H1 (cell line): ENCODE measurements around the gene ATAD3B. TPM values are rescaled to one million over a fixed set of nuclear protein-coding genes. Genes with fewer than 3 reads are reported as not detected.

Experiments used
- CTCF ChIA-PET: fragments of 300-600 bp; sonication (Branson Sonifier 250); formaldehyde crosslinking; loops from one replicate; lab custom pipeline; 2021; ENCODE audit not compliant: partially characterized antibody; lab: Charles Lee
- POLR2A ChIA-PET: fragments of 300-600 bp; sonication (Branson Sonifier 250); formaldehyde crosslinking; loops from one replicate; lab custom pipeline; 2021; ENCODE audit warnings: inconsistent platforms; ENCODE audit not compliant: partially characterized antibody; lab: Charles Lee
- DNase-seq, 2 experiments: peaks; one replicate each; pipeline versions ENCODE4 v3.0.0 to v3.0.0-alpha.2; 2010 to 2022; ENCODE audit warnings: low spot score in 2 of 2, low read depth in 1 of 2, mixed read lengths in 1 of 2
- FAIRE-seq: peaks from 2 replicates; lab custom pipeline; 2011; peaks lifted over from hg19 to GRCh38; lab: Jason Lieb, UNC
- H2AFZ ChIP-seq: 2 replicates; pipeline ENCODE4 v1.8.1; 2012; ENCODE audit warnings: low read length, inconsistent platforms
- H2AK5ac ChIP-seq: 2 replicates; pipeline ENCODE4 v1.6.1; 2013; ENCODE audit warnings: low read depth, low read length
- H2BK120ac ChIP-seq: replicated peaks from 2 replicates; pipeline ENCODE3; 2013; ENCODE audit warnings: low read depth, low read length, inconsistent platforms
- H2BK12ac ChIP-seq: 2 replicates; pipeline ENCODE4 v1.6.1; 2013; ENCODE audit warnings: low read depth, low read length
- H2BK15ac ChIP-seq: 2 replicates; pipeline ENCODE4 v1.6.1; 2013; ENCODE audit warnings: low read length
- H2BK20ac ChIP-seq: 2 replicates; pipeline ENCODE4 v1.6.1; 2013; ENCODE audit warnings: low read length
- H2BK5ac ChIP-seq: 2 replicates; pipeline ENCODE4 v1.6.1; 2013; ENCODE audit warnings: low read depth, low read length
- H3K14ac ChIP-seq: 2 replicates; pipeline ENCODE4 v1.6.1; 2013; ENCODE audit warnings: inconsistent platforms; ENCODE audit not compliant: insufficient read length
- H3K18ac ChIP-seq: 2 replicates; pipeline ENCODE4 v1.6.1; 2013; ENCODE audit warnings: low read length; ENCODE audit errors: extremely low read depth
- H3K23ac ChIP-seq: 2 replicates; pipeline ENCODE4 v1.6.1; 2013; ENCODE audit warnings: inconsistent platforms; ENCODE audit not compliant: insufficient read length
- H3K23me2 ChIP-seq: 2 replicates; pipeline ENCODE4 v1.6.1; 2013; ENCODE audit warnings: low read depth, low read length
- H3K27ac ChIP-seq: 2 replicates; pipeline ENCODE4 v1.6.1; 2011; ENCODE audit warnings: low read depth, low read length, inconsistent platforms
- H3K27me3 ChIP-seq, 4 experiments: replicated peaks in 1 of 4; 1 replicate in 1 of 4; 2 replicates in 3 of 4; pipeline versions ENCODE4 v1.6.1 to v1.8.1; 2011 to 2013; ENCODE audit warnings: low read length in 3 of 4, mild to moderate bottlenecking in 3 of 4, inconsistent platforms in 2 of 4, mixed read lengths in 2 of 4, moderate library complexity in 1 of 4; ENCODE audit not compliant: control insufficient read depth in 3 of 4, insufficient read depth in 3 of 4; ENCODE audit errors: extremely low read depth in 1 of 4
- H3K36me3 ChIP-seq, 4 experiments: 2 replicates each; pipeline versions ENCODE4 v1.6.1 to v1.8.1; 2011 to 2013; ENCODE audit warnings: mild to moderate bottlenecking in 4 of 4, low read length in 3 of 4, moderate library complexity in 2 of 4, control low read depth in 1 of 4, inconsistent platforms in 1 of 4; ENCODE audit not compliant: insufficient read depth in 4 of 4, control insufficient read depth in 2 of 4
- H3K4ac ChIP-seq: replicated peaks from 2 replicates; pipeline ENCODE3; 2013; ENCODE audit warnings: low read length, low read depth, mixed read lengths, inconsistent platforms; ENCODE audit not compliant: insufficient read length
- H3K4me1 ChIP-seq, 4 experiments: replicated peaks in 1 of 4; 1 replicate in 1 of 4; 2 replicates in 3 of 4; pipeline versions ENCODE4 v1.6.1 to v1.8.1; 2011 to 2013; ENCODE audit warnings: low read length in 3 of 4, inconsistent platforms in 2 of 4, mixed read lengths in 1 of 4; ENCODE audit not compliant: insufficient read depth in 4 of 4, control insufficient read depth in 3 of 4
- H3K4me2 ChIP-seq, 2 experiments: 2 replicates each; pipeline versions ENCODE4 v1.6.1 to v1.8.1; 2011 to 2013; ENCODE audit warnings: low read depth in 2 of 2, low read length in 2 of 2, control low read depth in 1 of 2, inconsistent platforms in 1 of 2, mild to moderate bottlenecking in 1 of 2; ENCODE audit not compliant: insufficient read depth in 1 of 2
- H3K4me3 ChIP-seq, 4 experiments: fragments of 200-600, 300-600 bp in 1 of 4; sonication (generic), shearing (Covaris generic), sonication (Bioruptor Twin) in 1 of 4; 2 replicates each; pipeline versions ENCODE4 v1.5.1 to v1.8.1; 2011 to 2016; ENCODE audit warnings: low read length in 4 of 4, low read depth in 3 of 4, control low read depth in 2 of 4, inconsistent platforms in 2 of 4, mild to moderate bottlenecking in 2 of 4, mixed read lengths in 1 of 4, moderate library complexity in 1 of 4; ENCODE audit not compliant: insufficient read depth in 2 of 4; ENCODE audit errors: extremely low read depth in 1 of 4
- H3K56ac ChIP-seq: replicated peaks from 2 replicates; pipeline ENCODE3; 2013; ENCODE audit warnings: low read depth, mild to moderate bottlenecking, mixed read lengths, low read length, inconsistent platforms; ENCODE audit not compliant: insufficient read length
- H3K79me1 ChIP-seq: 2 replicates; pipeline ENCODE4 v1.6.1; 2013; ENCODE audit warnings: low read depth, low read length, control low read depth
- H3K79me2 ChIP-seq, 2 experiments: 2 replicates each; pipeline versions ENCODE4 v1.6.1 to v1.8.1; 2012 to 2013; ENCODE audit warnings: low read length in 2 of 2, mild to moderate bottlenecking in 2 of 2, inconsistent platforms in 1 of 2; ENCODE audit not compliant: insufficient read depth in 2 of 2, control insufficient read depth in 1 of 2
- H3K9ac ChIP-seq, 4 experiments: replicated peaks in 1 of 4; 1 replicate in 1 of 4; 2 replicates in 3 of 4; pipeline versions ENCODE4 v1.6.1 to v1.8.1; 2011 to 2013; ENCODE audit warnings: low read depth in 3 of 4, low read length in 3 of 4, control low read depth in 2 of 4, mild to moderate bottlenecking in 2 of 4, moderate library complexity in 2 of 4, inconsistent platforms in 1 of 4; ENCODE audit errors: extremely low read depth in 1 of 4
- H3K9me3 ChIP-seq, 2 experiments: 2 replicates each; pipeline versions ENCODE4 v1.6.1 to v1.8.1; 2012 to 2013; ENCODE audit warnings: mild to moderate bottlenecking in 2 of 2, moderate library complexity in 2 of 2, control low read depth in 1 of 2, inconsistent platforms in 1 of 2, low read depth in 1 of 2, low read length in 1 of 2, mixed read lengths in 1 of 2; ENCODE audit not compliant: insufficient read depth in 2 of 2
- H4K20me1 ChIP-seq, 2 experiments: replicated peaks in 1 of 2; 2 replicates each; pipeline versions ENCODE3 to v1.8.1; 2011 to 2013; ENCODE audit warnings: inconsistent platforms in 2 of 2, low read length in 2 of 2, mild to moderate bottlenecking in 1 of 2; ENCODE audit not compliant: insufficient read depth in 2 of 2, control insufficient read depth in 1 of 2
- H4K5ac ChIP-seq: 2 replicates; pipeline ENCODE4 v1.6.1; 2013; ENCODE audit warnings: low read length, low read depth, mixed read lengths, inconsistent platforms; ENCODE audit not compliant: insufficient read length
- H4K8ac ChIP-seq: 2 replicates; pipeline ENCODE4 v1.8.0; 2013; ENCODE audit warnings: mild to moderate bottlenecking, moderate library complexity, low read length, inconsistent platforms; ENCODE audit not compliant: insufficient read depth; ENCODE audit errors: extremely low read depth
- H4K91ac ChIP-seq: replicated peaks from 2 replicates; pipeline ENCODE3; 2013; ENCODE audit warnings: low read length, mixed read lengths, inconsistent platforms; ENCODE audit not compliant: insufficient read length
- FOSL1 ChIP-seq: IDR thresholded peaks from 2 replicates; pipeline ENCODE4 v1.6.1; 2011; ENCODE audit warnings: mild to moderate bottlenecking, low read depth, low read length, moderate library complexity; ENCODE audit not compliant: insufficient read depth
- POLR2A ChIP-seq, 2 experiments: IDR thresholded peaks; 1 replicate in 1 of 2; 2 replicates in 1 of 2; pipeline ENCODE4 v1.6.1; 2011; ENCODE audit warnings: low read depth in 2 of 2, low read length in 2 of 2, mild to moderate bottlenecking in 2 of 2; ENCODE audit errors: control extremely low read depth in 1 of 2
- WGBS, 2 experiments: shearing (Covaris generic) in 1 of 2; methylation state at CpG; one replicate each; pipeline versions ENCODE4 v1.1.6 to v1.1.7; 2013 to 2015; ENCODE audit warnings: low lambda C conversion rate in 2 of 2, mixed read lengths in 2 of 2, inconsistent platforms in 1 of 2, low coverage in 1 of 2, missing lambda C conversion rate in 1 of 2; ENCODE audit not compliant: insufficient replicate concordance in 2 of 2, insufficient coverage in 1 of 2, insufficient read length in 1 of 2; ENCODE audit errors: extremely low coverage in 1 of 2, missing lambda C conversion rate in 1 of 2; 5-methylcytosine and 5-hydroxymethylcytosine counted together
- polyA plus RNA-seq, 7 experiments: library from polyadenylated mRNA; depleted of rRNA in 3 of 7; stranded (reverse) in 5 of 7; unstranded in 2 of 7; fragments of >200 nt in 5 of 7; fragments of 200-250 nt in 2 of 7; gene quantifications; 1 replicate in 5 of 7; 2 replicates in 1 of 7; 4 replicates in 1 of 7; pipeline versions ENCODE4 v1.2.1 to v1.2.3, GENCODE V29; 2011 to 2013; ENCODE audit warnings: missing spikeins in 2 of 7, mixed read lengths in 2 of 7
- total RNA-seq: library from RNA; stranded (reverse); fragmentation: NEBNext Ultra II Directional; extraction: Animal tissue kit (Norgen Biotek cat#: 25700); gene quantifications from 2 replicates; pipeline ENCODE4 v1.2.1, GENCODE V29; 2021

Gene ATAD3B
- total and polyA plus RNA-seq, 2 of the 8 experiments (the other 6 are each of a cell fraction or from before 2014, with no cell fraction given), result 31.3 to 63.0 TPM

DNA sequence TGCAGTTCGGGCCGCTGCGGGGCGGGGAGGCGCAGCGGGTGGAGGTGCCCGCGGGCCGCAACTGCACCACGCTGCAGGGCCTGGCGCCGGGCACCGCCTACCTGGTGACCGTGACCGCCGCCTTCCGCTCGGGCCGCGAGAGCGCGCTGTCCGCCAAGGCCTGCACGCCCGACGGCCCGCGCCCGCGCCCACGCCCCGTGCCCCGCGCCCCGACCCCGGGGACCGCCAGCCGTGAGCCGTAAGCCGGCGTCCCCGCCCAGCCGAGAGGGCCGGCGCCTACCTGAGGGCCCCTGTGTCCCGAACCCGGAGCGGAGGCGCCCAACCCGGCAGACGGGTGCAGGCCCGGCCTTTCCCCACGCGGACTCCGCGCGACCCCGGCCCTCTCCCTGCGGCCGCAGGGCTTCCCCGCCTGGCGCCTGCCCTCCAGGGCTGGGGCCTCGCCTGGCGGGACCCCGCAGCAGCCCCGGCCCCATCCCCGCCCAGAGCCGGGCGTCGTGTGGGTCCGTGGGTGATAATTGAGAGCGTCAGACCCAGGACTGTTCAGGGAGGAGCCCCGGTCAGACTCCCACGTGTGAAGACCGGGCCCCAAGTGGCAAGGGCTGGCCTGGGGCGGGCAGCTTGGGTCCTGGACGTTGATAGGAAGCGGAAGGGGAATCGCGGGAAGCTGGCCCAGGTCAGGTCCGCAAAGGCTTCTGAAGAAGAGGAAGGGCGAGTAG, 31.9 kb upstream of the ATAD3B start:
- 91% methylated on average over 37 of the region's 82 CpGs; no CpG with 5 or more reads in 1 of the 2 experiments for WGBS, 2 experiments
- no peak overlapping the region for H2BK20ac ChIP-seq
- H4K5ac ChIP-seq, result no peak overlapping the region
- peaks cover 0 to 3% (median 0%) of the 10 kb centered on the region in 4 experiments; a peak in 2 of 7 replicates for H3K27me3 ChIP-seq
- no peak overlapping the region for H3K4me3 ChIP-seq
- H4K20me1 ChIP-seq, result peaks cover 4 to 7% of the 10 kb centered on the region in 2 experiments
- peaks cover 0 to 14% (median 11%) of the 10 kb centered on the region in 4 experiments; a peak in 6 of 7 replicates for H3K4me1 ChIP-seq
- H3K9me3 ChIP-seq, result no peaks in the 10 kb centered on the region
- H2BK12ac ChIP-seq, result no peak overlapping the region
- DNase-seq, result no peak
- H3K23me2 ChIP-seq, result peaks cover 12% of the 10 kb centered on the region; the same call in 1 of the 2 replicates
- CTCF ChIA-PET, result interaction anchor here (1.5 to 4.3 kb wide), 14 partner anchors 9 to 183 kb away, joined by 4 to 36 read pairs (median 10); partner anchors contain the start of genes CCNL2 and MRPL20
- no peak overlapping the region for H3K18ac ChIP-seq
- peaks cover 0 to 7% (median 0%) of the 10 kb centered on the region in 4 experiments; a peak in 1 of 8 replicates for H3K36me3 ChIP-seq
- H4K8ac ChIP-seq, result peak overlapping the region; percentile 71; the same call in 1 of the 2 replicates
- peaks cover 0 to 8% of the 10 kb centered on the region in 2 experiments; a peak in 1 of 4 replicates for H3K79me2 ChIP-seq
- H2AK5ac ChIP-seq, result no peak overlapping the region
- H3K79me1 ChIP-seq, result no peaks in the 10 kb centered on the region
- H3K4me2 ChIP-seq, result no peak overlapping the region
- no peak overlapping the region for H3K9ac ChIP-seq
- TF ChIP-seq FOSL1 (no peak), POLR2A (IDR thresholded peaks at IDR 0.05; ENCODE audit: control extremely low read depth in 1 of 2, low read depth in 2 of 2, low read length in 2 of 2) (no peak)
- TF ChIP-seq, all 59 proteins: peak for 0
- no peak overlapping the region for H2AFZ ChIP-seq
- POLR2A ChIA-PET, result interaction anchor here (0.7 to 22.9 kb wide), 4 partner anchors 9 to 40 kb away, joined by 3 to 515 read pairs (median 10); partner anchors contain the start of genes CCNL2 and MRPL20
- H3K56ac ChIP-seq, result no peak overlapping the region
- H2BK15ac ChIP-seq, result no peak overlapping the region
- no peak overlapping the region for H2BK5ac ChIP-seq
- no peak overlapping the region for H4K91ac ChIP-seq
- no peak overlapping the region for H3K4ac ChIP-seq
- no peak overlapping the region for H2BK120ac ChIP-seq
- H3K23ac ChIP-seq, result no peak overlapping the region
- no peak overlapping the region for H3K14ac ChIP-seq
- no peak overlapping the region for H3K27ac ChIP-seq
- FAIRE-seq, result no peak
